HG03342 (cell line): Measurements from ENCODE around the gene FAM32A.
"Not testable (repeated sequence)": the region's sequence is repeated elsewhere in the genome, so short reads cannot be mapped to it uniquely, and the experiment has no call there.

Experiments used
- ATAC-seq: cut with Tn5 transposase; IDR thresholded peaks from one replicate; pipeline ENCODE4 v1.9.1; 2021; ENCODE audit warnings: mild to moderate bottlenecking, moderate library complexity; ENCODE audit not compliant: unreplicated experiment

Gene FAM32A

DNA sequence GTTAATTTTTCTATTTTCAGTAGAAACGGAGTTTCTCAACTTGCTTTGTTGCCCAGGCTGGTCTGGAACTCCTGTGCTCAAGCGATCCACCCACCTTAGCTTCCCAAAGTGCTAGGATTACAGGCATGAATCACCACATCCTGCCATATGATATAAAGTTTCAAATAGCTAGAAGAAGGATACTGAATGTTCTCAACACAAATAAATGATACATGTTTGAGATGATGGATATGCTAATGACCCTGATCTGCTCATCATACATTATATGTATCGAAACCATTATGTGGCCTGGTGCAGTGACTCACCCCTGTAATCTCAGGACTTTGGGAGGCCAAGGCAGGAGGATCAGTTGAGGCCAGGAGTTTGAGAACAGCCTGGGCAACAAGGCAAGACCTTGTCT lies 23.4 kb upstream of the FAM32A start:
- ATAC-seq: no peak

DNA sequence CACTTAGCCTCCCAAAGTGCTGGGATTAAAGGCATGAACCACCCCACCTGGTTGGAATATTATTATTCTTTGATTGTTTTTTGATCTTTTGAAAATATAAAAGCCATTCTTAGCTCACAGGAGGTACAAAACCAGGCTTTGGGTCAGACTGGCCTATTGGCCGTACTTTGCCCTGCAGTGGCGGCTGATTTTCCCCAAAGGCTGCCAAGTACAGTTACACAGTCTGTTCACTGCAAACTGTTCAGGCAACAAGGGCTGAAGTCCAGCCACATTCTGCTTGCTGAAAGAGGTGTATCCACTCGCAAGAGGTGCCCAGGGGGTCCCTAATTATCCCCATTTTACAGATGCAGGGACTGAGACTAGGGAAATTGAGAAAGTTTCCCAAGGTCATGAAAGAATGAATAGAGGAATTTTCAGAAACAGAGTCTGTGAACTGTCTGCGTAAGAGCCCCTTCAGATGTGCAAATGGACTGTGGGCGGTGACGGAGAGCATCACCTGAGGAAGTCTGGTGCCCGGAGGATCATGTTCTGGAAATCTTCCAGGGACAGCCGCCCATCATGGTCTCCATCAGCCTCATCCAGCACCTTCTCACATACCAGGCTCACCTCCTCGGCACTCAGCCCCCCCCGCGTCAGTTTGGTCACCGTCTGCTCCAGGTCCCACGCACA lies 20.9 kb upstream of the FAM32A start:
- ATAC-seq: no peak

- ATAC-seq: no peak
Measured at GRCh38 chr19:16166417-16166816, 18.8 kb upstream of the FAM32A start.

- ATAC-seq: no peak
Measured at GRCh38 chr19:16167055-16167454, 18.2 kb upstream of the FAM32A start.

DNA sequence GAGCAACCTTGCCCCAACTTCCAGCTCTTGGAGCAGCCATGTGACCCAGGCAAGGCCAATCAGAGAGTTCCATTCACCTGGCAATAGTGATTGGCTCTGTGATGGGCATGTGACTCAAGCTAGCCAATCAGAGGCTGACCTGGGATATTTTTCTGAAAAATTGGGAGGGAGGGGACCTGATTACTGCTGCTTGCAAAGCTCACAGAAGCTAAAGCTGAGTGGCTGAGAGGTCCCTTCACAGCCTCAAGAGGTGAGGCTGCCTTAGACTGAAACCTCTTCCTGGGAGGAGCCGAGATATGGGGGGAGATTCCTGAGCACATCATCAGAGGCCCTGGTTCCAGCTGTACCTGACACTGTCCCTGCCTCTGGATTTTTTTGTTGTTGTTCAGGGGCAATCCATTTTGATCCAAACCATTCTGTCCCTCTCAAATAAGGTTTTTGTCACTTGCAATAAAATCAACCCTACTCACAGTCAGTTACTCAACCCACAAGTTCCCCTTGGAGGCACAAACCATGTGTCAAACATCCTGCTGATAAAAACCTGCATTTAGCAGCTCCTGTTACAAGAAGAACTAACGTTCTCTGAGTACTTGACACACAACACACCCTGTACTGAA lies 16.6 kb upstream of the FAM32A start:
- ATAC-seq: no peak

DNA sequence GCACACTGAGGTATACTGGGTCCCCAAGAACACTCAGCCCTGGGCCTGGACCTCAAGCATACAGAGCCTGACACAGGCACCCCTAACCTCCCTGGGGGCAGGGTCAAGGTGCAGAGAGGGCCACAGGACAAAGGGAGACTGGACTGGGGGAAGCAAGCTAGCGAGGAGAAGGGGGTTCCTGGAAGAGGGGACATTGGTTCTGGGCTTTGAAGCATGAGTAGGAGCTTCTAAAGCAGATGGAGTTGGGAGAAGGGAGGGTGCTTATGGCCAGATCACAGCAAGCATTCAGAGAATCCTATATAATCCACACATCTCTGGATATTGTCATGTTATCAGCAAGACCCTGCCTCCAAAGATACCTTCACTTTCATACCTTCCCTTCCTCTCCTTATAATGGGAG lies 15.1 kb upstream of the FAM32A start:
- no peak for ATAC-seq

DNA sequence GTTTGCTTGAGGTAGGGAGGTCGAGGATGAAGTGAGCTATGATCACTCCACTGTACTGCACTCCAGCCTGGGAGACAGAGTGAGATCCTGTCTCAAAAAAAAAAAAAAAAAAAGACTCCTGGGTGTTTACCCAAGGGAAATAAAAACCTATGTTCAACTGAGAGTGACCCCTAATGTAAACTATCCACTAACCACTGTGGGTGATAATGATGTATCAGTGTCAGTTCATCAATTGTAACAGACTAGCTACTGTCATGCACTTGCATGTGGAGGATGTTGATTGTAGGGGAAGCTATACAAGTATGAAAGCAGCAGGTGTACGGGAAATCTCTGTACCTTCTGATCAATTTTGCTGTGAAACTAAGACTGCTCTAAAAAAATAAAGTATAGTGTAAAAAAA lies 9.3 kb upstream of the FAM32A start:
- no peak for ATAC-seq

DNA sequence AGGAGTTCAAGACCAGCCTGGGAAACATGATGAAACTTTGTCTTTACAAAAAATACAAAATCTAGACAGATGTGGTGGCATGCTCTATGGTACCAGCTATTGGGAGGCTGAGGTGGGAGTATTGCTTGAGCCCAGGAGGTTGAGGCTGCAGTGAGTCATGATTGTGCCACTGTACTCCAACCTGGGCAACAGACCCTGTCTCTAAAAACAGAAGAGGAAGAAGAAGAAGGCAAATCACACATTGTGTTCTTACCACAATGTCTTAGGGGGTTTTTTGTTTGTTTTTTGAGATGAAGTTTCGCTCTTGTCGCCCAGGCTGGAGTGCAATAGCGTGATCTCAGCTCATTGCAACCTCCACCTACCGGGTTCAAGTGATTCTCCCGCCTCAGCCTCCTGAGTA lies 6.3 kb upstream of the FAM32A start:
- ATAC-seq: not testable (repeated sequence)

DNA sequence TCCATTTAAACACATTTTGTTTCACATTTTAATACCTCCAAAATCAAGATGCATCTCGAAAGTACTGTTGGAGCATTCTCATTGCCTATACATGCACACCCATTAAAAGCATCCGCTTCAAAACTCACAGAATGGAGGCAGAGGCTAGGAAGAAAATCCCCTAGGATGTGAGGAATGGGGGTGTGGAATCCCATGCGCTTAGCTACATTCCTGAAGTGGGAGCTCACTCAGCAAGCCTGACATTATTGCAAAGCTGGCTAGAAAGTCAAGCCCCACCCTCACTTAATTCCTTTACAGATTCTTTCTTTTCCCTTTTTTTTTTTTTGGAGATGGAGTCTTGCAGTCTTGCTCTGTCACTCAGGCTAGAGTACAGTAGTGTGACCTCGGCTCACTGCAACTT lies 4.6 kb upstream of the FAM32A start:
- ATAC-seq: no peak

GRCh38 chr19:16184665-16185122 lies 516 bp upstream of the FAM32A start:
- peak; percentile 1 for ATAC-seq

- ATAC-seq: no peak
Measured at GRCh38 chr19:16185768-16186123, 536 bp downstream of the FAM32A start.

- ATAC-seq: no peak
Measured at GRCh38 chr19:16188521-16188920, 3.3 kb downstream of the FAM32A start.

DNA sequence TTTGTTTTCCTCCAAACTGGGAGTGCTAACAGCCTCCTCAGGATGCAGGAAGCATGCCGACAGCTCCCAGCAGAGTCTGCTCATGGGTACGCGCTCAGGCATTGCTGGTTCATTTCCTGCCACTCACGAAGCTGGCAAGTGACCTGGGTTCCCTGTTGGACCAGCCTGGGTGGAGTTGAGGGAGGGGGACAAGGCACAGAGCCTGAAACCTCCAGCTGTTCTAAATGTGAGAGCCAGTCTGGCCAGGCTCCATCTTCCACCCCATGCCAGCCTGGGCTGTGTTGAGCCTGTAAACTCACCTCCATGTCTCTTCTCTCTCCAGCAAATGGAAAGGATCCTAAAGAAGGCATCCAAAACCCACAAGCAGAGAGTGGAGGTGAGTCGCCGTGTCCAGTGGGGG lies 5.0 kb downstream of the FAM32A start:
- no peak for ATAC-seq

GRCh38 chr19:16190736-16191135 lies 5.5 kb downstream of the FAM32A start:
- no peak for ATAC-seq

DNA sequence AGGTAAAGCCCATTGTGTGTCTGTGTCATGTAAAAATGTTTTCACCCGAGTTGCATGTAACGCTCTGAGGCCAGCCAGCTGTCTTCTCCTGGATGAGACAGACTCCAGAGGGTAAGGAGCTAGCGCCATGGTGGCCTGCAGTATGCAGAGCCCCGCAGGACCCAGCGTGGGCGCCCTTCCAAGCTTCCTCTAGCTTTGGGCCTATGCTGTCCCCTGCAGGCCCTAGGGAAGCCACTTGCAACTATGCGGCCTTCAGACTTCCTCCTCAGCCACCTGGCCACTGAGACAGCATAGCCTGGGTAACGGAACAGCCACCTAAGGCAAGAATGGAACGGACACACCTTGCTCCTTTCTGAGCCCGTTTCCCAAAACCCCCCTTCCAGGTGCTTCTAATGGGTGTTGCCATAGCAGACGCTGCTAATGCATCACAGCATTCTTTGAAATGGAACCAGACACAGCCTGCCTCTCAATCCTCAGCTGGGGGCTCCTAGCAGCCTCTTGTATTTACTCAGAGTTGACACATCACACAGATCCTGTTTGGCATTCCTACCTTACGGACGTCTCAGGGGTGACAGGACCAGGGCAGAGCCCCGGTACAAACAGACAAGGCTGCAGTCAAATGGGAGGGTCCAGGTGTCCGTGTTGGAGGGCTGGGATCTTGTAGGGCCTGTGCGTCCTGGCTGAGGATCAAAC lies 6.2 kb downstream of the FAM32A start:
- no peak for ATAC-seq

GRCh38 chr19:16193466-16193865 lies 8.3 kb downstream of the FAM32A start:
- ATAC-seq: no peak

DNA sequence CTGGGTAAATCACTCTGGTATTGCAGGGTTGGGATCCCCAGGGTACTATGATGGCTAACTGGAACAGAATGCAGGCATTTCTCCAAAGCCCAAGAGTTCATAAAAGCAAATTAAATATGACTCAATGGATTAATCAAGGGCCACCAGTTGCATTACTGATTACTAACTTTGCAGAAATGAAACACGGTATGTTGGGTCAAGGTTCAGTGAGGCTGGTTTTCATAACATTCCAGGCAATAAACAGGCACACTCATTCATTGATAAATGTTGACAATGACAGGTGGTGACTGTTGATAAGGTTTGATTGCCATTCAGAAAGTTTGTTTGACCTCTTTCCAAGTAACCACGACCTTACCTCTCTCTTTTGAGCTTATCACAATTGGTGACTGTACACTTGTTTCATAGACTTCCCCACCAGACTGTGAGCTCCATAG lies 12.0 kb downstream of the FAM32A start:
- ATAC-seq: no peak

DNA sequence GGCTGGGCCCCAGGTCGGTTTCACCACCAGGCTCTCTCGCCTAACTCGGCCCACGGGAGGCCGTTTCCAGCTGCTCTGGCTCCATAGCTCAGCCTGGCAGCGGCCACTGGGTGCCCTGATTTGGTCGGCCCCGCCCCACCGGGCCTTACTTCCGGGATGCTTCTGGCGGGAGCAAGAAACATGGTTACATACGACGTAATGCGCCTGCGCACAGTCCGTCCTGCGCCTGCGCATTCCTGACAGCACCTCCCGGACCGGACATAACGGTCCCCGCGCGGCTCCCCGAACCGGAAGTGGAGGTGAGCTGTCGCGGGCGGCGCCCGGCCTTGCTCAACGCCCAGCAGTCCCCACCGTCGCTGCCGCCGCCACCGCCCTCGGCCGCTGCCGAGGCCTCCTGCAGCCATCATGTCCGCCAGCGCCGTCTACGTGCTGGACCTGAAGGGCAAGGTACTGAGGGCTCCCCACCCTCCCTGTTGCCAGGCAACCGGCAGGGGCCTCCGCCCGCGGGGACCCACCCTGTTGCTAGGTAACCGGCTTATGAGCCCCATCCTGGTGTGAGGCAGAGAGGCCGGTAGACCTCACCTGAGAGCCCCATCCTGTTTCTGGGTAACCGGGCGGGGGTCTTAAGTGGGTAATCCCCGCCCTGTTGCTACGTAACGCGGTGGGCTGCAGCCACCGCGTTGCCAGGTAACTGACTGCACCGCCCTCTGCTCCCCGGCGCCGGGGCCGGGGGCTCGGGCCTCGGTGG lies 12.6 kb downstream of the FAM32A start, which contains the start of gene AP1M1:
TSS of gene AP1M1 (plus strand) at position 290 of the 748 bp plus-strand sequence. CDS start at position 406, 116 bp downstream.
- ATAC-seq: peak; percentile 89

- no peak for ATAC-seq
Measured at GRCh38 chr19:16198370-16198651, 13.1 kb downstream of the FAM32A start.

DNA sequence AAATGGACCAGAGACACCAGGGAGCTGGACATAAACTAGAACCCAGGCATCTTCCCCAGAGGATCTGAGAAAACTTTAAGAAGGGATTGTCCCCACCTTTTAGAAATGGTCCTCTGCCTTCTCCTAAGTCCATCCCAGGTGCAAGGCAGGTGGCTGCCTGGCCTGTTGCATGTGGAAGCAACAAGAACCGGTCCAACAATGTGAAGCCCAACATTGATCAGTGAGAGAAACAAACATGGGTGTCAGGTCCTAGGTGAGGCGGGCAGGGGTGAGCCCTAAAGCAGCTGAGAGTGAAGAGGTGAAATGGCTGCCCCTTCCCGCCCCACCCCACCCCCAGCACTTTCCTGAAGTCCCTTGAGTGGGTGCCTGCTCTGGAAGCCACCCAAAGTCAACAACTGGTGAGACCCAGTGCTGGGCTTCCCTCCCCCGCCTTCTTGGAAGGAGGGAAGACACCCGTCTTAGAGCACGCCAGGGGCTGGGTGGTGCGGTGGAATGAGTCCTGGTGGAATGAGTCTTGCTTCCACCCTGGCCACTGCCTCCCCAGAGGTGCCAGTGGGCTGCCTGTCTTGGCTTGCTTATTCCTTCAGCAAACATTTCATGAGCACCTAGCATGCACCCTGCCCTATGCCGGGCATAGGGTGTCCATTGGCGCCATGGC lies 14.2 kb downstream of the FAM32A start:
- no peak for ATAC-seq
